ENCODE data around the gene PARS2. TPM values are rescaled to one million over a fixed set of nuclear protein-coding genes. Genes with fewer than 3 reads are reported as not detected.

Gene PARS2
- polyA plus RNA-seq, 2 donors: 1.5 to 2.5 TPM

Other genes with a start within 250 kb of the PARS2 start
- 10 to 100 TPM; 10.5 to 13.0 TPM for gene ACOT11, start 216.3 kb downstream of the PARS2 start, polyA plus RNA-seq
- under 1 TPM; 0.24 to 0.26 TPM for gene FAM151A, start 141.0 kb downstream of the PARS2 start, polyA plus RNA-seq
- gene MROH7, start 122.7 kb downstream of the PARS2 start, polyA plus RNA-seq: 1 to 10 TPM in 1 of 2 donors, under 1 TPM in 1; 0.80 to 2.3 TPM
- 10 to 100 TPM in 1 of 2 donors, 1 to 10 TPM in 1; 7.7 to 12.5 TPM for gene TTC4, start 48.7 kb downstream of the PARS2 start, polyA plus RNA-seq
- gene TTC22, start 36.8 kb upstream of the PARS2 start, polyA plus RNA-seq: 10 to 100 TPM; 83.5 to 92.9 TPM
- 100 to 1,000 TPM; 121 to 196 TPM for gene DHCR24, start 122.7 kb upstream of the PARS2 start, polyA plus RNA-seq
- gene TMEM61, start 216.1 kb upstream of the PARS2 start, polyA plus RNA-seq: 1 to 10 TPM in 1 of 2 donors, under 1 TPM in 1; 0.84 to 1.2 TPM
- not detected for gene BSND, start 234.4 kb upstream of the PARS2 start, polyA plus RNA-seq